UCSD-AML1 (cell line): Measurements from ENCODE around the gene BCL2.

Source experiments
- DNase-seq: peaks from one replicate; lab custom pipeline; 2025; ENCODE audit not compliant: unreplicated experiment; lab: John Stamatoyannopoulos, UW

The BCL2 gene

DNA sequence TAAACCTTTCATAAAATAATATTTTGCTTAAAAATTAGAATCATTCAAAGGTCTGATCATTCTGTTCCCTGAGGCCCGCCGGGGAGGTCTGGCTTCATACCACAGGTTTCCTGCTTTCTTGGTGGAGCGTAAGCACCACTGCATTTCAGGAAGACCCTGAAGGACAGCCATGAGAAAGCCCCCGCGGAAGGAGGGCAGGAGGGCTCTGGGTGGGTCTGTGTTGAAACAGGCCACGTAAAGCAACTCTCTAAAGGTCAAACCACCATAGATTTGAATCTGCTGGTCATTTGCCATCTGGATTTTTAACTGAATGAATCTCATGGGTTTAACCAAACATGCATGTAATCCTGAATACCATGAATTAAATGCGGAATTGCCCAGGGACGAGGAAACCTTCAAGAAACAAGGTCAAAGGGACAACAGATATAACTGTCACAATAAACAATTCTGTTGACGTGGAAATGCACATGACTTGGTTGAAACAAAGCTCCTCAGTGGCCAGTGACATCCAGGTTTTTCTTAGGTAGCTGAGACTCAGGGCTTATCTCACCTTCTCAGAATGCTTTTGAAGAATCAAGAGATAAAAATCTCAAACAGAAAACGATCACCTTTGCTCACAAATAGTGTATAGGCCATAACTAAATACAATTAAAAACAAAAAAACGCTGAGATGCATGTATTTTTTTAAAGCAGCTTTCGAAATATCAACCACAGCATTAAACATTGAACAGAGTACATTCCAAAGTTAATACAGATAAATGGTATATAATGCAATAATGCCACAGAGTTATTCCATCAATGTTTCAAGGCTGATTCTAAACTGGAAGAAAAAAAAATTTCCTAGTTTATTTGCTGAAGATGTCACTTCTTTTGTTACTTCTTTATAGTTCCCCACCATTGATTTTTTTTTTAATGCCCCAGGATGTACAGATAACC is 193.2 kb downstream of the BCL2 start:
- DNase-seq: no peak

DNA sequence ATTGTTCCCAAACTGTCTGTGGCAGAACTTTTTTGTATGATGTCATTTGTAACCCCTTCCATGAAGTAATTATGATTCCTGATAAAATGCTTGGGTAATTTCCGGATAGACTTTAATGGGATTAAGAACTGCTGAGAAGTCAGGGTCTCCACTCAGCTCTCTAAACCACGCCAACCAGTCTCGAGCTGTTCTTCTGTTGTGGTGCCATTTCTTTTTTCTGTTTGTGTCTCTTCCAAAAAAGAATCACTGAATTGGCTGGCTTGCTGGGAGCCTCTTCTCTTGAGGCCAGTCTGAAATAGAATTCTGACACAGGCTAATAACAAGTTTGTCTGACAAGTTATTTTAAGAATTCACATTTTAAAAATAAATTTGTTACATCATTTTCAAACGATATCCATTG is 198.9 kb downstream of the BCL2 start:
- DNase-seq: no peak

DNA sequence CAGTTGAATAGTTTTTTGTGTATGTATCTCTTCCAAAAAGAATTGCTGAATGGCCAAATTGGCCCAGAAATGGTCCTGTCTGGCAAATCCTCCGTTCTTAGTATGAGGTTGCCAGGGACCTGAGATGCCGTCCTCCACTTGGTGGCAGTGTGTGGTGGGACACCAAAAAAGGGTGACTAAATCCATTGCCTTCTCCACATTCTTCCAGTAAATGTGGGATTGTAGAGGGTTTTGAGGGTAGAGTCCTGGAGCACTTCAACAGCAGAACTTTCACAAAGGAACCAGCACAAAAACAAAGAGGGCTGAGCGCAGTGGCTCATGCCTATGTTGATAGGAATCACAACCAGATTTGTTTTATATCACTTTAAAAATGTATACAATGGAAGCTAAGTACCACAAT is 199.9 kb downstream of the BCL2 start:
- DNase-seq: peak; percentile 23

DNA sequence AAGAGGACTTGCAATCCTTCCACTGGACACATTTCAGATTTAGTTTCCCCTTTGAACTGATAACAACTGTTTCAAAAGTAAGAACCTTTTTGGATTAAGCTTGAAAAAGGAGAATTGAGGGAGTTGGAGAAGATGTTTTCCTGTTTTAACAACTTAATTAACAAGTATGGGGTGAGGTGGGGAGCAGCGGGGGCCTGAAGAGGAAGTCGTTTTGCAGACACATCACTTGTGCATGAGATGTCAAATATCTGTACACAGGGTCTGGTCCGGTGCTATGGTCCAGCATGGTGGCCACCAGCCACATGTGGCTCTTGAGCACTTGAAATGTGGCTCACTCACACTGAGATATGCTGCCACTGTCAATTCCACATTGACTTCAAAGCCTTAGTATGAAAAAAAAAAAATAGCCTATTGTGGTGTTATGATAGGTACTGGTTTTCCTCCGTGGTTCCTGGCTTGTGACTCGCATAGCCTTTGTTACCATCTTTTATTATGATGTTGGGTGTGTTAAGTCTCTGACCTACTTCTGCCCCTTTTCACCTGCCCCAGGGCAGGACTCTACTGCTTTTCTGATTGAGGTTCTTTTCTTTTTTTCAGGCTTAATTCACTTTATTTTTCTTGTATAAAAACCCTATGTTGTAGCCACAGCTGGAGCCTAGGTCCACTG is 205.5 kb downstream of the BCL2 start:
- DNase-seq: no peak

DNA sequence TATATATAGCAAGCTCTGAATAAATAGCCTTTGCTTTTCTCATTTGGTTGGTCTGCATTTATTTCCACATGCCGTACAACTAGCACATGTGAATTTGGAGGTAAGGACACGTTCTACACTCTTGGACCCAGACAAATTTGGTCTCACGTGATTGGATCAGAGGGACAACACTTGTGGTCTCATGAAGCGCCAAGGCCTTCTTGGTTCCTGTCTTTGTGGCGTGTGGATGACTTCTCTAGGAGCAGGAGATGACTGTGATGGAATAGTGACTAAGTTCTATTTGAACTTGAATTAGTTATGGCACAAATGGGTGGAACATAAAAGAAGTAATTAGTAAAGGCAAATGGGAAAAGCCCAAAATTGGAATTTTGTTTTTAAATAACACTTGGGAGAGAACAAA is 206.9 kb downstream of the BCL2 start:
- DNase-seq: no peak

DNA sequence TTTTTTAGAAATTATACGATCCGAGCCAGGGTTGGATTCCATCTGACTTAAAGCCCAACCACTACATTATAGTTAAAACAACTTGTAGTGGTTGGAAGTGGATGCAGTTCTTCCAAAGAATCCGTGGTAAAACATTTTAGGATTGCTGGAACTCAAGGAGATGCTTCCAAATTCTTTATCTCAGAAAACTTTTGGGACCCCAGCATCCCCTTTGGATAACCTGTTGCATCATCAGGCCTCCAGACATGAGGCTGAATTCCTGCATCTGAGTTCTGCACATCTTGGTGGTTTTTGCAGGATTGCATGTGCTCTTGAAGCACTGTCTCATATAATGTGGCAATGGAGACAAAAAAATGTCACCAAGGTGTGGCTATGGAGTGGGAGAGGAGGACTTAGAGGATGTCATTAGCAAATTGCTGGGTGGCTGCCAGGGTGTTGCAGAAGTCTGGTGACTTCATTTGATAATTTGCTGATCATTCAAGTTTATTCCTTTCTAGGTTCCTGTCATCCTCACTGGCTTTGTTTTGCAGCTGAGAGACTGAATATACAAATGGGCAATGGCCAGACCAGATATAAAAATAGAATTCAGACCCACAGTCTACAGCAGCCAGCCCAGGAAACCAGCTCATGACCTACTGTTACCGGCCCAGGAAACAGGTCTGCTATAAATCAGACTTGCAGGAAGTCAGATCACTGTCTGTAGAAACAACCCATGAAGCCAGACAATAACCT is 207.7 kb downstream of the BCL2 start:
- DNase-seq: peak; percentile 53

DNA sequence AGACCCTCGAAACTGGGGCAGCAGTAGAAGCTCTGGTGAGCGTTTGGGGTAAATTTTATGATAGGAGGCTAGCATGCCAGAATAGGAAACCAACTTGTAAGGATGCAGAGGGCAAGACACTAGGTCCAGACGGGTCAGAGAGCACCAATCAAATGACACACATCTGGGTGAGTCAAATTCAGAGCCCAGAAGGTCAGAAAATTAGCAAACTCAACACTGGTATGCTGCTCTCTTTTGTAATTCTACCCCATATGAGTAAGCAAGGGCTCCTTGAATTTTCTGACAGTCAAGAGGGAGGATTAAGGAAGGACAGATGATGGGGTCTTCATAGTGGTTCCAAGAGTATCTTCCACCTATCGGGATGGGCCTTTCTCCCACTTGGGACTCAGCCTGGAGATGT is 209.8 kb downstream of the BCL2 start:
- DNase-seq: no peak

DNA sequence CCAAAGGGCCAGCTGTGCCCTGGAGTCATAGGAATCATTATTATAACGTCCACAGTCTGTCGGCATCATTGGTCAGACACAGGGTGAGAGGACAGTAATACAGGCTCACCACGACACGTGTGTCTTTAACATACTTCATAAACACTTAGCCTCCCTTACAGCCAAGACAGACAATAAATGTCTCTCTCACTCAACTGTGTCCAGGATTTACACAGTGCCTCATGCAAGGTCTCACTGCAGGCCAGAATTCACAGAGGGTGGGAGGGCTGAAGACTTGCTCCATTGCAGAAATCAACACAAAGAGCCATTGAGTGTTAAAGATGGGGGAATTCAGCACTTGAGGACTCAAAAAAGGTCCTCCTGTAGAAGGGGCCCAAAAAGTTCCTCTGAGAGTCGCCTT is 210.5 kb downstream of the BCL2 start:
- DNase-seq: no peak

DNA sequence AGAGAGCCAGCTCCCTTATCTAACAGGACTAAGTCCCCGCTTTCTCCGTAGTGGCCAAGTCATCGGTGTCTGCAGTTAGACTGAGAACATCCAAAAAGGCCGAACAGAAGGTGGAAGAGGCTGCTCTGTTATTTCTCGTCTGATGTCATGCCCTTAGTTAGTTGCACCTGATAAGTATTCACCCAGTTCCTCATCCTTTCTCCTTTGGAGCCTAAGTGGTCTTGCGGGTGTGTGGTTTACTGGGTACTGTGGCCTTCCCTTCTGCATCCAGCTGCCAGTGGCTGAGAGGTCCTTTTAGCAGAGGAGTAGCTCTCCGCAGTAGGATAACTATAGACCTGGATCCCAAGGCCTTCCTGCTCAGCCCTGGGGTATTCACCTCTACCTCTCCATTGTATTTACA is 211.6 kb downstream of the BCL2 start:
- DNase-seq: no peak

DNA sequence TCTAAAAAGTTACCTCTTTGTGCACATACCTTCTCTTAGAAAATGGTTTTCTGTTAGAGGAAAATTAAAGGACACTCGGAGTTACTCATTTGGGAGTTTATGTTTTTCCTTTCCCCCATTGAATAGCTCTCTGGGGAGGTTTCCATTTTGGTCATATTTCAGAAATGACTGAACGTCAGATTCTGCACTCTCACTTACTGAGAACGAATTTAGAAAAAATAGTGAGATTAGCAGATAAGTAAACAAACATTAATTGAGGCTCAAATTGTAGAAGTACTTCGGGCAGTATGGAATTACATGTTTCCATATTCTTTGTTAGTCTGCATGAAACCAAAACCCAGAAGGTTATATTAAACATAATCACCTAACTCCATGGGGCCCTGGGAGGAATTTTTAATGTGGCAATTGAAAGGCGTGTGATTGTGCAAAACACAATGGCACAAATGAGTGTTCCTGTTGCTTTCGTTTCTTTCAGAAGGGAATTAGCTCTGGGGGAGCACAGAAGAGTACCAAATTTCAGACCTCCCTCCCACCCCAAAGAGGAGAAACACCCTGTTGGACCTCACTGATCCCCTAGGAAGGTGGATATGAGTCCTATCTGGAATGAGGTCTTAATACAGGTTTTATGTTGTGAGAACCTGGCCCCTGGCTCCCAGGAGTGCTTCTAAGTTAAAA is 212.3 kb downstream of the BCL2 start:
- no peak for DNase-seq

DNA sequence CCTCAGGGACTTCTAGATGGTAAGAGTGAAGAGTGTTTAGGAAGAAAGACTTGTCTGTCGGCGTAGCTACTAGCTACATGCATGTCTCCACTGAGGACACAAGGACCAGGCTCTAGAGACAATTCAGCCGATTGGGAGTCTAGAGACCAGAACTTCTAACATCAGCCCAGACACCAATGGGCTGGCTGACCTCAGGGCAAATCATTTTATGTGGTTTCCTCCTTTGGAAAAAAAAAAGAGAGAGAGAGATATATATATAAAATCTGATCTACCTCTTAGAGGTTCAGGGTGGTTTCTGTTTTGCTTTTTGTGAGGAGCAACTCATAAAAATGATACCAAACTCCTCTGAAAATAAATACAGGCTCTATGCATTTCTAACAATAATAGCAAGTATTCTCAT is 212.8 kb downstream of the BCL2 start:
- DNase-seq: no peak

DNA sequence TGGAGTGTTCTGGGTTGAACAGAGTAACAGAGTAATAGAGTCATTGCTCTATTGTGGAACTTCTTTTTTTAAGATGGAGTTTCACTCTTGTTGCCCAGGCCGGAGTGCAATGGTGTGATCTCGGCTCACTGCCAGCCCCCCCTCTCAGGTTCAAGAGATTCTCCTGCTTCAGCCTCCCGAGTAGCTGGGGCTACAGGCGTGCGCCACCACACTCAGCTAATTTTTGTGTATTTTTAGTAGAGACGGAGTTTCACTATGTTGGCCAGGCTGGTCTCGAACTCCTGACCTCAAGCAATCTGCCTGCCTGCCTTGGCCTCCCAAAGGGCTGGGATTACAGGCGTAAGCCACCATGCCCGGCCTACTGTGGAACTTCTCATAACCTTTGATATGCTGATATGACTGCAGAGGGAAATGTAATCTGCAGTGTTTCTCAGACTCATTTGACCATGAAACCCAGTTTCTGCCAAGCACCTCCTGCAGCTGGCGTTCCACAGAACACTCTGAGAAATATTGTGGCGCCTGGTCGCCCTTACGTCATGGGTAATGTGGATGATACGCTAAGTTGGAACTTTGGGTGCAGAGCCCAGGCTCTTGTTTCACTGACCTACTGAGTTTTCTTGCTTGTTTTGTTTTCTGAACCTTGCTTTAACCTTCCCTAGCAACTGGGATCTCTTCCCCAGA is 213.8 kb downstream of the BCL2 start:
- no peak for DNase-seq

DNA sequence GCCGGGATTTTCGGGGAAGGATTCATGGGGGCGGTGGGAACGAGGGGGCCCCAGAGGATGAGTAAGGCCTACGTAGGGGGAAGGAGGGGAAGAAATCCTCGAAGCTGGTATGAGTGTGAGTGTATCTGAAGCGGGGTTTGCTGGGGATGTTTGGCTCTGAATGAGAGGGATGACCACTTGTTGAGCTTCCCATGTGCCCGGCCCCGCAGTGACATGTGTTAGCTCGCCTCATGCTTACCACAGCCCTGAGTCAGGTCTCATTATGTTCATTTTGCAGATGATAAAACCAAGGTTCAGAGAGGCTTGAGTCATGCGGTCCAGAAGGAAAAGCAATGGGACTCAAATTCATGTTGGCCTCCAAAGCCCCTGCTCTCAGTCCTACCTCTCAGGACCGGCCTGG is 214.7 kb downstream of the BCL2 start:
- no peak for DNase-seq

DNA sequence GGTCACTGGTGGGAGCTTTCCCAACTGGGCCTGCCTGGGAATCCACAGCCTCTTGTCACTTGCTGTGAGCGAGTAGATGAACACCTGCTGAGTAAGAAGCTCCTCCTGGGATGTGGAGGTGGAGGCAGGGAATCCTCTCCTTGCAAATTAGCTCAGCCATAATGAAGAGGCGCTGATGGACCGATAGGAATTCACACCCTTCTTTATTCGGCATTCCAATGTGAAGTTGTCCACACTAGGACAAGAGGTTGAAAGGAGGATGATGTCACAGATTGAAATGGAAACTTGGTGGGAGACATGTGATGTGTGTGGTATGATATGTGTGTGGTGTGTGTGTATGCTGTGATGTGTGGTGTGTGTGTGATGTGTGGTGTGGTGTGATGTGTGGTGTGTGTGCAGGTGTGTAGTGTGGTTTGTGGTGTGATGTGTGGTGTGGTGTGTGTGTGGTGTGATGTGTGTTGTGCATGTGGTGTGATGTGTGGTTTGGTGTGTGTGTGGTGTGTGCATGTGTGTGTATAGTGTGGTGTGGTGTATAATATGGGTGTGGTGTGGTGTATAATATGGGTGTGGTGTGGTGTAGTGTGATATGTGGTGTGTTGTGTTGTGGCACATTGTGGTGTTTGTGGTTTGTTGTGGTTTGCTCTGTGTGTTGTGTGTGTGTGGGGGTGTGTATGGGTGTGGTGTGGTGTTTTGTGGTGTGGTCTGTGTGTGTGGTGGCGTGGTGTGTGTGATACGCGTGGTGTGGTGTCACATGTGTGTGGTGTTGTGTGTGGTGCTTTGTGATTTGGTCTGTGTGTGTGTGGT is 216.4 kb downstream of the BCL2 start:
- no peak for DNase-seq

DNA sequence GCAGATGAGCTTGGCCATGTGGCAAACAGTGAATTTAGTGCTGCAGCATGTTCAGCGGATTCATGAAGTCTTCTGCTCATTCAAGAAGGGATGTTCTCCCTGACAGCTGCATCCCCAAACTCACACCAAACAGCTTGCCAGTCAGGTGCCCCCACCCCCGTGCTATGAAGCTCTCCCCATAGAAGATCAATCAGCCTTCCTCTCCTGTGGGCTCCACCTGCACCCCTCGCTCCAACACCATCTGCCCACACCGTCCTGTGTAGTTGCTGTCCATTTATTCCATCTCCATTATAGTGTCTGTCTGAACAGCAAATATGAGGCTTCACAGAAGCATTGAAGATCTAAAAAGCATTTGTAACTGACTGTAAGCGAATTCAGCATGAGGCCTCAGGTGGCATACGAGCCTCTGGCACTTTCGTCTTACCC is 218.9 kb downstream of the BCL2 start:
- DNase-seq: no peak

DNA sequence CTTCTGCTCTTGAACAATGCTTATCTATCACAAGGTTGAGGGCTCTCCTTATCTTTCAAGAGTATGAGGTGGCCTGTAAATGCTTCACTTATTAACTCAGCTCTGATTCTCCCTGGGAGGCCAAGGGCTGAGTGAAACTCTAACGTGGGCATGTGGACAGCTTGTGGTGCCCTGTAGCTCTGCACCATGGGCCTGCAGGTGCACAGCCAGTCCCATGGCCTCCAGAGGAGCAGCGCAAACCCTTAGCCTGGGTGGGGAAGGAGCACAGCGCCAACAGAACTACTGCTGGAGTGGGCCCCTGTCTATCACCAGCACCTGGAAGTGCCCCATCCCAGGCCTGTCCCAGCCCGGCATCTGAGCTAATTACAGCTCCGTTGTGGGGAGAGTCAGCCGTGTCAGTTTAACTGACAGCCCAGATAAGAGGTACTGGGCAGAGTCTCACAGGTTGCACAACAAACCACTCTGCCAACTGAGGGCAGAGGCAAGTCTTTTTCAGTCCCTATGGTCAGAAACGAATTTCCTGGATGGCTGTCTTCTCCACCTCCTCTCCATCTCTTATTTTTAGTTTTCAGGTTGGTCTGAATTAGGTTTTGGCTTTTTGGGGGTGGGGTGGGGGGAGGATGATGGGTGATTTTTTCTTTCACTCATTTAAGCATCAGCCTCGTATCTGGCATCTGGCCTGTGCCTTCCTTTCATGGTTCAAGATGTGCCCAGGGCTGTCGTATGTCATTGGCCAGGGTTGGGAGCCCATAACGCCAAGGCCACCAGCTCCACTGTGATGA is 219.5 kb downstream of the BCL2 start:
- DNase-seq: peak; percentile 74

DNA sequence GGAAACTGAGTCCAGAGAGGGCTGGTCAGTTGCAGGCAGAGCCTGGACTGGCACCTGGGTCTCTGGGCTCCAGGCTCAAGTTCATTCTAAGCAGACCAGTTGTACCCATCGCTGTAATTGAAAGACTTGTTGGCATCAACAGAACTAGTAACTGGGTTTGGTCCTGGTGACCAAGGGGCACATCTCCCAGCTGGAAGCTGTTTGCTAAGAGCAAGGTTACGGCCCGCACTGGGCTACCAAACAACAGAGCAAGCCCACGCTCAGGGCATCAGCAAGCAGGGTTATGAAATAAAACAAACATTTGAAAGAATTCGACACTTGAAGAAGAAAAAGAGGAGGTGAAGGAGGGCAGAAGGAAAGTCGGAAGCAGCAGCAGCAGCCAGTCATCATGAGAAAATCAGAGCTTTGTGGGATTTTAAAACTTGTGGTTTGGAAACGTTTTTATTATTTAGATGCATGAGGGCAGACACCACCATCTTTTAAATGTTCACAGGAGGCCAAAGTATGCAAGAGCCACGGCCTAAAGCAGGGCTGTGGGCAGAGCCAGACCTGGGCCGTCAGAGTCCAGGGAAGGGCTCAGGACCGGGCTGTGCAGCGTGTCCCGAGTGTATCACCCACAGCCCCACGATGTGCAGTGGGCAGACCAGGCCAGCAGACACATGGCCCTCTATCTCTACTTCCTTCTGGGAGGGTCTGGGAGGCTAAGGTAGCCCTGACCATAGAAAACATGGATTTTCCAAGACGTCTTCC is 220.3 kb downstream of the BCL2 start:
- no peak for DNase-seq
